ENCODE results near the gene CDK7. TPM values are rescaled to one million over a fixed set of nuclear protein-coding genes. Genes with fewer than 3 reads are reported as not detected.

The CDK7 gene
- total RNA-seq, 1 donor from 2014 or later, result 29.6 TPM

GRCh38 chr5:69238760-69239251, 4.1 kb downstream of the CDK7 start:
- no peaks in the 10 kb centered on the region for H3K9me3 ChIP-seq
- H3K27me3 ChIP-seq (ENCODE audit: low read depth), result no peaks in the 10 kb centered on the region
- intact Hi-C loops (cut with DNase I), result no loop called here
- H3K4me3 ChIP-seq, result no peak overlapping the region
- no peak for DNase-seq
- TF ChIP-seq, protein P1, sequence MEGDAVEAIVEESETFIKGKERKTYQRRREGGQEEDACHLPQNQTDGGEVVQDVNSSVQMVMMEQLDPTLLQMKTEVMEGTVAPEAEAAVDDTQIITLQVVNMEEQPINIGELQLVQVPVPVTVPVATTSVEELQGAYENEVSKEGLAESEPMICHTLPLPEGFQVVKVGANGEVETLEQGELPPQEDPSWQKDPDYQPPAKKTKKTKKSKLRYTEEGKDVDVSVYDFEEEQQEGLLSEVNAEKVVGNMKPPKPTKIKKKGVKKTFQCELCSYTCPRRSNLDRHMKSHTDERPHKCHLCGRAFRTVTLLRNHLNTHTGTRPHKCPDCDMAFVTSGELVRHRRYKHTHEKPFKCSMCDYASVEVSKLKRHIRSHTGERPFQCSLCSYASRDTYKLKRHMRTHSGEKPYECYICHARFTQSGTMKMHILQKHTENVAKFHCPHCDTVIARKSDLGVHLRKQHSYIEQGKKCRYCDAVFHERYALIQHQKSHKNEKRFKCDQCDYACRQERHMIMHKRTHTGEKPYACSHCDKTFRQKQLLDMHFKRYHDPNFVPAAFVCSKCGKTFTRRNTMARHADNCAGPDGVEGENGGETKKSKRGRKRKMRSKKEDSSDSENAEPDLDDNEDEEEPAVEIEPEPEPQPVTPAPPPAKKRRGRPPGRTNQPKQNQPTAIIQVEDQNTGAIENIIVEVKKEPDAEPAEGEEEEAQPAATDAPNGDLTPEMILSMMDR (IDR thresholded peaks at IDR 0.05), result no peak
- no peak for ATAC-seq
- no peak overlapping the region for H3K27ac ChIP-seq
- H3K36me3 ChIP-seq, result peaks cover 33% of the 10 kb centered on the region
- H3K4me1 ChIP-seq, result peaks cover 38% of the 10 kb centered on the region

GRCh38 chr5:69242215-69242927, 7.7 kb downstream of the CDK7 start:
- H3K27ac ChIP-seq, result no peak overlapping the region
- peaks cover 33% of the 10 kb centered on the region for H3K36me3 ChIP-seq
- peaks cover 14% of the 10 kb centered on the region for H3K4me1 ChIP-seq
- no peaks in the 10 kb centered on the region for H3K27me3 ChIP-seq (ENCODE audit: low read depth)
- DNase-seq (no peak), ATAC-seq (no peak)
- intact Hi-C loops (cut with DNase I), result no loop called here
- TF ChIP-seq, protein P1 (IDR thresholded peaks at IDR 0.05), result no peak
- H3K9me3 ChIP-seq, result no peaks in the 10 kb centered on the region
- H3K4me3 ChIP-seq, result no peak overlapping the region

GRCh38 chr5:69245031-69245430, 10.3 kb downstream of the CDK7 start:
- Histone ChIP-seq H3K4me1 (no peaks in the 10 kb centered on the region), H3K9me3 (peaks cover 4% of the 10 kb centered on the region), H3K4me3 (no peak overlapping the region), H3K36me3 (peaks cover 9% of the 10 kb centered on the region), H3K27me3 (ENCODE audit: low read depth) (no peaks in the 10 kb centered on the region), H3K27ac (no peak overlapping the region)
- ATAC-seq (no peak), DNase-seq (no peak)
- intact Hi-C loops (cut with DNase I), result no loop called here
- TF ChIP-seq, protein P1 (IDR thresholded peaks at IDR 0.05), result no peak

- Histone ChIP-seq H3K4me3 (no peak overlapping the region), H3K36me3 (no peaks in the 10 kb centered on the region), H3K9me3 (peaks cover 4% of the 10 kb centered on the region), H3K4me1 (no peaks in the 10 kb centered on the region), H3K27ac (no peak overlapping the region), H3K27me3 (ENCODE audit: low read depth) (no peaks in the 10 kb centered on the region)
- DNase-seq, result no peak
- ATAC-seq, result no peak
- TF ChIP-seq, protein P1 (IDR thresholded peaks at IDR 0.05), result no peak
- intact Hi-C loops (cut with DNase I), result no loop called here
Measured at GRCh38 chr5:69248019-69248418, 13.3 kb downstream of the CDK7 start.

DNA sequence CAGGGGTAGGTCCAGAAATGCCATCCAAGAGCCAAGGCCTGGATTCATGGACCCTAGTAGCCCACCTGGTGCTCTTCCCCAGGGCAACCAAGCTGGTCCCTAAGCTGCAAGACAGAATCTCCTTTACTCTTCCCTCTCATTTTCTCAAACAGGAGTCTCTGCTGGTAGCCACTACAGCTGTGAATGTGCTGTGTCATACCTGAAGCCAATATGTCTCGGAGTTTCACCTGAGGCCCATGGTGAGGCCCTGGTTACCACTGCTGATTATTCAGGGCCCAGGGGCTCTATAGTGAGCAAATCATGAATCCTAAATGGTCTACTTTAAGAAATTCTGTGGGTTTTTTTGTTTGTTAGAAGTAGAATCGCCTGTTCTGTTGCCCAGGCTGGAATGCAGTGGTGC, 15.9 kb downstream of the CDK7 start:
- no peak for DNase-seq
- H3K9me3 ChIP-seq, result peaks cover 4% of the 10 kb centered on the region
- H3K27ac ChIP-seq, result no peak overlapping the region
- no peaks in the 10 kb centered on the region for H3K27me3 ChIP-seq (ENCODE audit: low read depth)
- H3K4me3 ChIP-seq, result no peak overlapping the region
- peaks cover 5% of the 10 kb centered on the region for H3K36me3 ChIP-seq
- no peak for ATAC-seq
- no peaks in the 10 kb centered on the region for H3K4me1 ChIP-seq
- TF ChIP-seq, protein P1 (IDR thresholded peaks at IDR 0.05), result no peak
- intact Hi-C loops (cut with DNase I), result no loop called here

Measured in lower lobe of right lung (tissue), 2 donors.